Measurements from ENCODE around the gene PORCN. TPM values are rescaled to one million over a fixed set of nuclear protein-coding genes. Genes with fewer than 3 reads are reported as not detected.

PORCN gene
- total and polyA plus RNA-seq, 10 donors = 5.0 to 20.8 (median 11.4) TPM

DNA sequence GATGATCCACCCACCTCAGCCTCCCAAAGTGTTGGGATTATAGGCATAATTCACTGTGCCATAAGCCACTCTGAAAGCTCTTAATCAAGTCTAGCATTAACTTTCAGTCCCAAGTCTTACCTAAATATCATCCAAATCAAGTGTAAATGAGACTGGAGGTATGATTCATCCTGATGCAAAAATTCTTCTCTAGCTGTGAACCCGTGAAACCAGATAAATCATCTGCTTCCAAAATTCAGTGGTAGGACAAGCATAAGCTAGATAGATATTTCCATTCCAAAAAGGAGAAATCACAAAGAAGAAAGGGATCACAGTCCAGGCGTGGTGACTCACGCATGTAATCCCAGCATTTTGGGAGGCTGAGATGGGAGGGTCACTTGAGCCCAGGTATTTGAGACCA is 21.9 kb downstream of the PORCN start:
- no peaks in the 10 kb centered on the region for H3K27me3 ChIP-seq (replicated peaks in 1 of 7)
- H3K36me3 ChIP-seq = peaks cover 0 to 37% (median 8%) of the 10 kb centered on the region in 6 donors
- 82 to 100% (median 99%) methylated on average over 3 of the region's 3 CpGs for WGBS, 5 donors
- DNase-seq = no peak
- H3K4me1 ChIP-seq = no peaks in the 10 kb centered on the region
- no peak overlapping the region for H3K4me3 ChIP-seq
- H3K9me3 ChIP-seq = no peaks in the 10 kb centered on the region
- TF ChIP-seq, protein P1, sequence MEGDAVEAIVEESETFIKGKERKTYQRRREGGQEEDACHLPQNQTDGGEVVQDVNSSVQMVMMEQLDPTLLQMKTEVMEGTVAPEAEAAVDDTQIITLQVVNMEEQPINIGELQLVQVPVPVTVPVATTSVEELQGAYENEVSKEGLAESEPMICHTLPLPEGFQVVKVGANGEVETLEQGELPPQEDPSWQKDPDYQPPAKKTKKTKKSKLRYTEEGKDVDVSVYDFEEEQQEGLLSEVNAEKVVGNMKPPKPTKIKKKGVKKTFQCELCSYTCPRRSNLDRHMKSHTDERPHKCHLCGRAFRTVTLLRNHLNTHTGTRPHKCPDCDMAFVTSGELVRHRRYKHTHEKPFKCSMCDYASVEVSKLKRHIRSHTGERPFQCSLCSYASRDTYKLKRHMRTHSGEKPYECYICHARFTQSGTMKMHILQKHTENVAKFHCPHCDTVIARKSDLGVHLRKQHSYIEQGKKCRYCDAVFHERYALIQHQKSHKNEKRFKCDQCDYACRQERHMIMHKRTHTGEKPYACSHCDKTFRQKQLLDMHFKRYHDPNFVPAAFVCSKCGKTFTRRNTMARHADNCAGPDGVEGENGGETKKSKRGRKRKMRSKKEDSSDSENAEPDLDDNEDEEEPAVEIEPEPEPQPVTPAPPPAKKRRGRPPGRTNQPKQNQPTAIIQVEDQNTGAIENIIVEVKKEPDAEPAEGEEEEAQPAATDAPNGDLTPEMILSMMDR (IDR thresholded peaks at IDR 0.05 in 8 of 11, conservative IDR thresholded peaks at IDR 0.05 in 3 of 11) = no peak
- TF ChIP-seq POLR2A (IDR thresholded peaks at IDR 0.05) (no peak), POLR2AphosphoS5 (IDR thresholded peaks at IDR 0.05) (no peak)
- no peak overlapping the region for H3K27ac ChIP-seq
- intact Hi-C loops (cut with DNase I; ENCODE audit: low total_unique reads) = no loop called here

DNA sequence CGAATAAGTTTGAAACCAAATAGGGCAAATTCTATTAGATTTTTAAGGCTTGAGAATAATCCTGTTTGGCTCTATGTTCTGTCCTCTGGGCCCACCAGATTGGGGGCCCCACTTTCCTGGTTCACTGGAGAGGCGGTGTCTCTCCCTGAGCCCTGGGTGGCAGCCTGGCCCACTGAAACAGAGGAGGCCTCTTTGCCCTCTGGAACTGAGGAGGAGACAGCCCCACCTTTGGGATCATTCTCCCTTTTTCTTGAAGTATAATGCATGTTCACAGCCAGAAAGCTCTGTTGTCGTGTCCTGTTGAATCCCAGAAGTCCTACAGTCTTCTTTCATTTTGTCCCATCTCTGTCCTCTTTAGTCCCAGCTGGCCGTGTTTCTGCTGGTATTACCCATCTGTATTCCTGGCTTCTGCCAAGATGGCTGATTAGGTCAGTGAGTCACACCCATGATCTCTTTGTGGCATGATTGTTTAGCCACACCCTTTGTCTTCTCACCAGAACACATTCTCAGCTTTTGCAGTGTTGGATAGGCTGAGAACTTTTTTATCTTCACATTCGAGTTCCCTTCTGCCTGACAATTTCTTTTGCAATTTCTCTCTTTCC is 22.7 kb downstream of the PORCN start:
- intact Hi-C loops (cut with DNase I; ENCODE audit: low total_unique reads) = no loop called here
- TF ChIP-seq, protein P1 (IDR thresholded peaks at IDR 0.05 in 8 of 11, conservative IDR thresholded peaks at IDR 0.05 in 3 of 11) = no peak
- no peak for TF ChIP-seq POLR2A (IDR thresholded peaks at IDR 0.05)
- no peak for TF ChIP-seq POLR2AphosphoS5 (IDR thresholded peaks at IDR 0.05)
- H3K27ac ChIP-seq = peak overlapping the region in 1 of 8 donors; percentile 37
- DNase-seq = no peak
- no peaks in the 10 kb centered on the region for H3K4me1 ChIP-seq
- H3K36me3 ChIP-seq = peaks cover 0 to 31% (median 8%) of the 10 kb centered on the region in 6 donors
- no peaks in the 10 kb centered on the region for H3K27me3 ChIP-seq (replicated peaks in 1 of 7)
- WGBS, 5 donors = 66 to 86% (median 86%) methylated on average over 4 to 5 of the region's 5 CpGs
- H3K4me3 ChIP-seq = no peak overlapping the region
- no peaks in the 10 kb centered on the region for H3K9me3 ChIP-seq

DNA sequence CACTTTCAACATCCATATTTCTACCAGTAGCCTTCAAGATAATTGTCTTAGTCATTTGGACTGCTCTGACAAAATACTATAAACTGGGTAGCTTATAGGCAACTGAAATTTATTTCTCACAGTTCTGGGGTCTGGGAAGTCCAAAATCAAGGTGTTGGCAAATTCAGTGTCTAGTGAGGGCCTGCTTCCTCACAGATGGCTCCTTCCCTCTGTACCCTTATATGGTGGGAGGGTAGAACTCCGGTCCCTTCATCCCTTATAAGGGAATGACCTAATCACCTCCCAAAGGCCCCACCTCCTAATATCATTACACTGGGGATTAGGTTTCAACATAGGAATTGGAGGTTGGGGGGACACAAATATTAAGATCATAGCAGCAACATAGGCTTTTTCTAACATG is 23.4 kb downstream of the PORCN start:
- intact Hi-C loops (cut with DNase I; ENCODE audit: low total_unique reads) = no loop called here
- no peak overlapping the region for H3K4me3 ChIP-seq
- H3K9me3 ChIP-seq = no peaks in the 10 kb centered on the region
- H3K36me3 ChIP-seq = peaks cover 0 to 24% (median 5%) of the 10 kb centered on the region in 6 donors
- TF ChIP-seq POLR2A (IDR thresholded peaks at IDR 0.05) (no peak), POLR2AphosphoS5 (IDR thresholded peaks at IDR 0.05) (no peak)
- TF ChIP-seq, protein P1 (IDR thresholded peaks at IDR 0.05 in 8 of 11, conservative IDR thresholded peaks at IDR 0.05 in 3 of 11) = no peak
- peak overlapping the region in 1 of 8 donors; percentile 37 for H3K27ac ChIP-seq
- no peaks in the 10 kb centered on the region for H3K4me1 ChIP-seq
- 60 to 100% (median 84%) methylated on average over 1 of the region's 1 CpG for WGBS, 5 donors
- no peak for DNase-seq
- no peaks in the 10 kb centered on the region for H3K27me3 ChIP-seq (replicated peaks in 1 of 7)

DNA sequence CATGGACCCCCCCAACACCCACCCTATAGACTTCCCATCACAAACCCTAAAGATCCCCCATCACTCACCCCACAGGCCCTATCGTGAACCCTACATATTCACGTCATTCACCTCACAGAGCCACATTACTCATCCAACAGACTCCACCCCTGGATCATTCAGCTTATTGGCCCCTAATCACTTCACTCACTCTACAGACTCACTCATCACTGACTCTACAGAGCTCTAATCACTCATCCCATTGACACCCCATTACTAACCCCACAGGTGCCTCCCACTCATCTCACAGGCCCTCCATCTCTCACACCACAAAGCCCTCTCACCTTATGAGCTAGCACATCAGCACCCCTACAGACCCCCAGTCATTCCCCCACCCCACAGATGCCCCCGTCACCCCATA is 24.4 kb downstream of the PORCN start:
- TF ChIP-seq, protein P1 (IDR thresholded peaks at IDR 0.05 in 8 of 11, conservative IDR thresholded peaks at IDR 0.05 in 3 of 11) = no peak
- no peak for TF ChIP-seq POLR2A (IDR thresholded peaks at IDR 0.05)
- H3K4me3 ChIP-seq = no peak overlapping the region
- DNase-seq = no peak
- H3K27ac ChIP-seq = no peak overlapping the region
- 84 to 97% (median 86%) methylated on average over 3 of the region's 3 CpGs for WGBS, 5 donors
- H3K9me3 ChIP-seq = no peaks in the 10 kb centered on the region
- intact Hi-C loops (cut with DNase I; ENCODE audit: low total_unique reads) = no loop called here
- H3K27me3 ChIP-seq (replicated peaks in 1 of 7) = no peaks in the 10 kb centered on the region
- peaks cover 0 to 14% (median 2%) of the 10 kb centered on the region in 6 donors for H3K36me3 ChIP-seq
- H3K4me1 ChIP-seq = no peaks in the 10 kb centered on the region
